HepG2 (cell line): ENCODE measurements around the gene MED23. TPM values are rescaled to one million over a fixed set of nuclear protein-coding genes. Genes with fewer than 3 reads are reported as not detected.

Source experiments
- AGO2 ChIP-seq: fragments of 200-400 bp; formaldehyde crosslinking; optimal IDR thresholded peaks from 2 replicates; pipeline ENCODE3; 2017; ENCODE audit warnings: mild to moderate bottlenecking, low read depth, low read length, moderate library complexity
- ATF1 ChIP-seq: IDR thresholded peaks from 2 replicates; pipeline ENCODE4 v1.6.1; 2016; ENCODE audit warnings: mild to moderate bottlenecking, control low read depth
- BRCA1 ChIP-seq: sonication (generic); formaldehyde crosslinking; IDR thresholded peaks from 2 replicates; pipeline ENCODE4 v1.4.0; 2020; ENCODE audit warnings: missing genetic modification reagents
- CEBPB ChIP-seq: IDR thresholded peaks from 2 replicates; pipeline ENCODE4 v1.6.1; 2011; ENCODE audit warnings: low read depth, low read length, improper control_type of control experiment, borderline replicate concordance
- KDM5A ChIP-seq: fragments of 200-600 bp; sonication (generic); IDR thresholded peaks from 2 replicates; pipeline ENCODE4 v1.7.0; 2018; ENCODE audit warnings: antibody characterized with exemption, mild to moderate bottlenecking, low read length, borderline replicate concordance
- KMT2A ChIP-seq: sonication (generic); formaldehyde crosslinking; IDR thresholded peaks from 2 replicates; pipeline ENCODE4 v1.4.0; 2020; ENCODE audit warnings: missing genetic modification reagents
- MED1 ChIP-seq: sonication (generic); formaldehyde crosslinking; IDR thresholded peaks from 2 replicates; pipeline ENCODE4 v1.4.0; 2020; ENCODE audit warnings: missing genetic modification reagents
- NFKB2 ChIP-seq: sonication (generic); formaldehyde crosslinking; IDR thresholded peaks from 2 replicates; pipeline ENCODE4 v1.4.0; 2020; ENCODE audit warnings: missing genetic modification reagents, borderline replicate concordance
- NR2C2 ChIP-seq: sonication (generic); formaldehyde crosslinking; IDR thresholded peaks from 2 replicates; pipeline ENCODE4 v1.4.0; 2020; ENCODE audit warnings: missing genetic modification reagents, mild to moderate bottlenecking, moderate library complexity, borderline replicate concordance
- NR2F6 ChIP-seq, 2 experiments: IDR thresholded peaks; 2 replicates each; pipeline ENCODE4 v1.6.1; 2016; ENCODE audit warnings: antibody characterized with exemption in 1 of 2, mild to moderate bottlenecking in 1 of 2
- PCBP2 ChIP-seq: fragments of 200-400 bp; formaldehyde crosslinking; optimal IDR thresholded peaks from 2 replicates; pipeline ENCODE3; 2018; ENCODE audit warnings: low read length, low read depth; ENCODE audit not compliant: poor library complexity, severe bottlenecking
- PHB2 ChIP-seq: fragments of 450-650 bp; IDR thresholded peaks from 2 replicates; pipeline ENCODE4 v1.6.1; 2018; ENCODE audit not compliant: partially characterized antibody
- PHF5A ChIP-seq: IDR thresholded peaks from one replicate; pipeline ENCODE4 v1.6.1; 2018; ENCODE audit warnings: low read depth, missing genetic modification reagents; ENCODE audit not compliant: unreplicated experiment
- POGZ ChIP-seq: sonication (generic); formaldehyde crosslinking; IDR thresholded peaks from 2 replicates; pipeline ENCODE4 v1.4.0; 2020; ENCODE audit warnings: mild to moderate bottlenecking, missing genetic modification reagents
- RFX1 ChIP-seq: fragments of 450-650 bp; IDR thresholded peaks from 2 replicates; pipeline ENCODE4 v1.6.1; 2017
- TBX2 ChIP-seq: sonication (generic); formaldehyde crosslinking; IDR thresholded peaks from 2 replicates; pipeline ENCODE4 v1.5.0; 2020; ENCODE audit warnings: missing genetic modification reagents, mild to moderate bottlenecking, borderline replicate concordance
- ZNF10 ChIP-seq: sonication (generic); formaldehyde crosslinking; IDR thresholded peaks from 2 replicates; pipeline ENCODE4 v1.4.0; 2020; ENCODE audit warnings: mild to moderate bottlenecking, low read depth, missing genetic modification reagents, borderline replicate concordance
- ZNF572 ChIP-seq: sonication (generic); formaldehyde crosslinking; IDR thresholded peaks from 2 replicates; pipeline ENCODE4 v1.5.1; 2020; ENCODE audit warnings: mild to moderate bottlenecking, missing genetic modification reagents
- ZNF782 ChIP-seq: sonication (generic); formaldehyde crosslinking; IDR thresholded peaks from 2 replicates; pipeline ENCODE4 v1.4.0; 2020; ENCODE audit warnings: missing genetic modification reagents, mild to moderate bottlenecking, borderline replicate concordance
- ZNF792 ChIP-seq: IDR thresholded peaks from 2 replicates; pipeline ENCODE4 v1.6.1; 2016
- polyA plus RNA-seq, 8 experiments: library from polyadenylated mRNA; depleted of rRNA in 3 of 8; stranded (reverse) in 7 of 8; unstranded in 1 of 8; fragments of >200 nt; fragmentation: Illumina TruSeq in 4 of 8; extraction: Trizol in 4 of 8; gene quantifications; 2 replicates each; pipeline versions ENCODE4 v1.2.1 to v1.2.3, GENCODE V29; 2011 to 2016; ENCODE audit warnings: low read depth in 4 of 8, missing spikeins in 1 of 8, mixed read lengths in 1 of 8; ENCODE audit not compliant: insufficient read depth in 1 of 8
- total RNA-seq, 5 experiments: library from RNA; depleted of rRNA; stranded (reverse); fragments of >200 nt; fragmentation: Illumina TruSeq; extraction: Trizol; gene quantifications; 2 replicates each; pipeline ENCODE4 v1.2.3, GENCODE V29; 2016; ENCODE audit warnings: low read depth in 1 of 5
- TF ChIP-seq, protein P1 (sequence below): sonication (generic); formaldehyde crosslinking; IDR thresholded peaks from 2 replicates; pipeline ENCODE4 v1.4.0; 2020; ENCODE audit warnings: mild to moderate bottlenecking, missing genetic modification reagents
- TF ChIP-seq, protein P2 (sequence below): sonication (generic); formaldehyde crosslinking; IDR thresholded peaks from 2 replicates; pipeline ENCODE4 v1.5.0; 2020; ENCODE audit warnings: mild to moderate bottlenecking, missing genetic modification reagents, borderline replicate concordance

MED23 gene
- total and polyA plus RNA-seq, 2 of the 13 experiments (the other 11 are each of a cell fraction or from before 2014, with no cell fraction given) = 34.9 to 50.5 TPM

- TF ChIP-seq NR2F6 (IDR thresholded peaks at IDR 0.05) (peak; percentile 45), NR2F6 (CRISPR knock-in tag; IDR thresholded peaks at IDR 0.05) (peak; percentile 65; the same call in 1 of the 2 replicates), ZNF792 (no peak), ATF1 (peak; percentile 80), PHF5A (CRISPR knock-in tag) (peak; percentile 30), POGZ (CRISPR knock-in tag) (peak; percentile 84), ZNF572 (CRISPR knock-in tag) (no peak), BRCA1 (CRISPR knock-in tag) (no peak), CEBPB (peak; percentile 97), AGO2 (no peak), KDM5A (no peak), PCBP2 (no peak), MED1 (peak; percentile 96), TBX2 (CRISPR knock-in tag) (peak; percentile 71), RFX1 (no peak), NR2C2 (CRISPR knock-in tag) (no peak), NFKB2 (CRISPR knock-in tag) (no peak), ZNF782 (CRISPR knock-in tag) (no peak), ZNF10 (CRISPR knock-in tag) (no peak), KMT2A (CRISPR knock-in tag) (peak; percentile 36; the same call in 1 of the 2 replicates), PHB2 (no peak)
- TF ChIP-seq, protein P1, sequence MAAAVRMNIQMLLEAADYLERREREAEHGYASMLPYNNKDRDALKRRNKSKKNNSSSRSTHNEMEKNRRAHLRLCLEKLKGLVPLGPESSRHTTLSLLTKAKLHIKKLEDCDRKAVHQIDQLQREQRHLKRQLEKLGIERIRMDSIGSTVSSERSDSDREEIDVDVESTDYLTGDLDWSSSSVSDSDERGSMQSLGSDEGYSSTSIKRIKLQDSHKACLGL = no peak
- TF ChIP-seq, protein P2, sequence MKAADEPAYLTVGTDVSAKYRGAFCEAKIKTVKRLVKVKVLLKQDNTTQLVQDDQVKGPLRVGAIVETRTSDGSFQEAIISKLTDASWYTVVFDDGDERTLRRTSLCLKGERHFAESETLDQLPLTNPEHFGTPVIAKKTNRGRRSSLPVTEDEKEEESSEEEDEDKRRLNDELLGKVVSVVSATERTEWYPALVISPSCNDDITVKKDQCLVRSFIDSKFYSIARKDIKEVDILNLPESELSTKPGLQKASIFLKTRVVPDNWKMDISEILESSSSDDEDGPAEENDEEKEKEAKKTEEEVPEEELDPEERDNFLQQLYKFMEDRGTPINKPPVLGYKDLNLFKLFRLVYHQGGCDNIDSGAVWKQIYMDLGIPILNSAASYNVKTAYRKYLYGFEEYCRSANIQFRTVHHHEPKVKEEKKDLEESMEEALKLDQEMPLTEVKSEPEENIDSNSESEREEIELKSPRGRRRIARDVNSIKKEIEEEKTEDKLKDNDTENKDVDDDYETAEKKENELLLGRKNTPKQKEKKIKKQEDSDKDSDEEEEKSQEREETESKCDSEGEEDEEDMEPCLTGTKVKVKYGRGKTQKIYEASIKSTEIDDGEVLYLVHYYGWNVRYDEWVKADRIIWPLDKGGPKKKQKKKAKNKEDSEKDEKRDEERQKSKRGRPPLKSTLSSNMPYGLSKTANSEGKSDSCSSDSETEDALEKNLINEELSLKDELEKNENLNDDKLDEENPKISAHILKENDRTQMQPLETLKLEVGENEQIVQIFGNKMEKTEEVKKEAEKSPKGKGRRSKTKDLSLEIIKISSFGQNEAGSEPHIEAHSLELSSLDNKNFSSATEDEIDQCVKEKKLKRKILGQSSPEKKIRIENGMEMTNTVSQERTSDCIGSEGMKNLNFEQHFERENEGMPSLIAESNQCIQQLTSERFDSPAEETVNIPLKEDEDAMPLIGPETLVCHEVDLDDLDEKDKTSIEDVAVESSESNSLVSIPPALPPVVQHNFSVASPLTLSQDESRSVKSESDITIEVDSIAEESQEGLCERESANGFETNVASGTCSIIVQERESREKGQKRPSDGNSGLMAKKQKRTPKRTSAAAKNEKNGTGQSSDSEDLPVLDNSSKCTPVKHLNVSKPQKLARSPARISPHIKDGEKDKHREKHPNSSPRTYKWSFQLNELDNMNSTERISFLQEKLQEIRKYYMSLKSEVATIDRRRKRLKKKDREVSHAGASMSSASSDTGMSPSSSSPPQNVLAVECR (CRISPR knock-in tag) = no peak
Observed at GRCh38 chr6:131575834-131576478, 52.1 kb downstream of the MED23 start (continued).
